ENCODE data around the gene CCDC40. TPM values are rescaled to one million over a fixed set of nuclear protein-coding genes. Genes with fewer than 3 reads are reported as not detected.

CCDC40 gene
- total and polyA plus RNA-seq, 2 of the 13 experiments (the other 11 are each of a cell fraction or from before 2014, with no cell fraction given): 4.1 to 5.5 TPM

DNA sequence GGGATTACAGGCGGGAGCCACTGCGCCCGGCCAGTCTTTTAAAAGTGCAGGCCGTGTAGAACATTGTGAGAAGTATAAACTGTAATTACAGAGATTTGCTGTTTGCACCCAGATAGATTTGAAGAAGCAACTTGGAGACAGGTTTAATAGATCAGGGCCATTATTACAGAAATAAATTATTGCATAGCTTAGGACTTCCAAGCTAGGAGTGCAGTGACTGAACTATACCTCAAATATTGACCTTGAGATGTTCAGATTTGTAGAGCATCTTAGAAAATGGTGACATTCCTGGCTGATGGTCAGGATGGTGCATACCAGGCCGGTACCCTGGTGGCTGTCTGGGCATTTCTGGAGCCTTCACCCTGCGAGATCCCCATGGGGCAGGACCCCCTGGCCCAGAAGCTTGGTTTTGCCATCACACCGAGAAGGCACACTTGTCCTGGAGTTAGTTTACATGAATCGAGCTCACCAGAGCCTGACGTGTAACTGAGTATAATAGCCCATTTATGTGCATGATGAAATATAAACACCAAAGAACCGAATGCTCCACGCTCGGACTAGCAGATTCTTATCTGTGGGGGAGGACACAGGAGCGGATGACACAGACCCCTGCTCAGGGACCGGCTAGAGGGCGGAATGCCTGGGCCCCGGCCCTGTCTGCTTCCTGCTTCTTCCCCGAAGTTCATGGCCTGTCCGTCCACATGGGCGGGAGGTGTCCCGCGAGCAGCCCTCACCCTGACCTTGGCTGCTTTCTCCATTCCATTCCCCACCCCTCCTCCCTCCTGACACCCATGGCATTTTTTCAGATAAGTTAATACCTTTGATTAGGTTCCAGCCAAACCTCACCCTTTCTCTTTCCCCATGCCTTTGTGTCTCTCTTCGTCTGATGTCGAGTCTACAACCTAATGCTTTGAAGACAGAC is 32.1 kb downstream of the CCDC40 start (continued):
- TF ChIP-seq, protein P1, sequence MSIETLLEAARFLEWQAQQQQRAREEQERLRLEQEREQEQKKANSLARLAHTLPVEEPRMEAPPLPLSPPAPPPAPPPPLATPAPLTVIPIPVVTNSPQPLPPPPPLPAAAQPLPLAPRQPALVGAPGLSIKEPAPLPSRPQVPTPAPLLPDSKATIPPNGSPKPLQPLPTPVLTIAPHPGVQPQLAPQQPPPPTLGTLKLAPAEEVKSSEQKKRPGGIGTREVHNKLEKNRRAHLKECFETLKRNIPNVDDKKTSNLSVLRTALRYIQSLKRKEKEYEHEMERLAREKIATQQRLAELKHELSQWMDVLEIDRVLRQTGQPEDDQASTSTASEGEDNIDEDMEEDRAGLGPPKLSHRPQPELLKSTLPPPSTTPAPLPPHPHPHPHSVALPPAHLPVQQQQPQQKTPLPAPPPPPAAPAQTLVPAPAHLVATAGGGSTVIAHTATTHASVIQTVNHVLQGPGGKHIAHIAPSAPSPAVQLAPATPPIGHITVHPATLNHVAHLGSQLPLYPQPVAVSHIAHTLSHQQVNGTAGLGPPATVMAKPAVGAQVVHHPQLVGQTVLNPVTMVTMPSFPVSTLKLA (IDR thresholded peaks at IDR 0.05): no peak
- TF ChIP-seq, protein P2, sequence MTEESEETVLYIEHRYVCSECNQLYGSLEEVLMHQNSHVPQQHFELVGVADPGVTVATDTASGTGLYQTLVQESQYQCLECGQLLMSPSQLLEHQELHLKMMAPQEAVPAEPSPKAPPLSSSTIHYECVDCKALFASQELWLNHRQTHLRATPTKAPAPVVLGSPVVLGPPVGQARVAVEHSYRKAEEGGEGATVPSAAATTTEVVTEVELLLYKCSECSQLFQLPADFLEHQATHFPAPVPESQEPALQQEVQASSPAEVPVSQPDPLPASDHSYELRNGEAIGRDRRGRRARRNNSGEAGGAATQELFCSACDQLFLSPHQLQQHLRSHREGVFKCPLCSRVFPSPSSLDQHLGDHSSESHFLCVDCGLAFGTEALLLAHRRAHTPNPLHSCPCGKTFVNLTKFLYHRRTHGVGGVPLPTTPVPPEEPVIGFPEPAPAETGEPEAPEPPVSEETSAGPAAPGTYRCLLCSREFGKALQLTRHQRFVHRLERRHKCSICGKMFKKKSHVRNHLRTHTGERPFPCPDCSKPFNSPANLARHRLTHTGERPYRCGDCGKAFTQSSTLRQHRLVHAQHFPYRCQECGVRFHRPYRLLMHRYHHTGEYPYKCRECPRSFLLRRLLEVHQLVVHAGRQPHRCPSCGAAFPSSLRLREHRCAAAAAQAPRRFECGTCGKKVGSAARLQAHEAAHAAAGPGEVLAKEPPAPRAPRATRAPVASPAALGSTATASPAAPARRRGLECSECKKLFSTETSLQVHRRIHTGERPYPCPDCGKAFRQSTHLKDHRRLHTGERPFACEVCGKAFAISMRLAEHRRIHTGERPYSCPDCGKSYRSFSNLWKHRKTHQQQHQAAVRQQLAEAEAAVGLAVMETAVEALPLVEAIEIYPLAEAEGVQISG (CRISPR knock-in tag; IDR thresholded peaks at IDR 0.05): 0 out of 2 replicates have a peak, but pooled peaks have one; percentile 26
- TF ChIP-seq, protein P3, sequence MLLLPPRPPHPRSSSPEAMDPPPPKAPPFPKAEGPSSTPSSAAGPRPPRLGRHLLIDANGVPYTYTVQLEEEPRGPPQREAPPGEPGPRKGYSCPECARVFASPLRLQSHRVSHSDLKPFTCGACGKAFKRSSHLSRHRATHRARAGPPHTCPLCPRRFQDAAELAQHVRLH (CRISPR knock-in tag; IDR thresholded peaks at IDR 0.05; ENCODE audit: borderline replicate concordance, low read depth): peak; percentile 63; the same call in 1 of the 2 replicates
- TF ChIP-seq, protein P4, sequence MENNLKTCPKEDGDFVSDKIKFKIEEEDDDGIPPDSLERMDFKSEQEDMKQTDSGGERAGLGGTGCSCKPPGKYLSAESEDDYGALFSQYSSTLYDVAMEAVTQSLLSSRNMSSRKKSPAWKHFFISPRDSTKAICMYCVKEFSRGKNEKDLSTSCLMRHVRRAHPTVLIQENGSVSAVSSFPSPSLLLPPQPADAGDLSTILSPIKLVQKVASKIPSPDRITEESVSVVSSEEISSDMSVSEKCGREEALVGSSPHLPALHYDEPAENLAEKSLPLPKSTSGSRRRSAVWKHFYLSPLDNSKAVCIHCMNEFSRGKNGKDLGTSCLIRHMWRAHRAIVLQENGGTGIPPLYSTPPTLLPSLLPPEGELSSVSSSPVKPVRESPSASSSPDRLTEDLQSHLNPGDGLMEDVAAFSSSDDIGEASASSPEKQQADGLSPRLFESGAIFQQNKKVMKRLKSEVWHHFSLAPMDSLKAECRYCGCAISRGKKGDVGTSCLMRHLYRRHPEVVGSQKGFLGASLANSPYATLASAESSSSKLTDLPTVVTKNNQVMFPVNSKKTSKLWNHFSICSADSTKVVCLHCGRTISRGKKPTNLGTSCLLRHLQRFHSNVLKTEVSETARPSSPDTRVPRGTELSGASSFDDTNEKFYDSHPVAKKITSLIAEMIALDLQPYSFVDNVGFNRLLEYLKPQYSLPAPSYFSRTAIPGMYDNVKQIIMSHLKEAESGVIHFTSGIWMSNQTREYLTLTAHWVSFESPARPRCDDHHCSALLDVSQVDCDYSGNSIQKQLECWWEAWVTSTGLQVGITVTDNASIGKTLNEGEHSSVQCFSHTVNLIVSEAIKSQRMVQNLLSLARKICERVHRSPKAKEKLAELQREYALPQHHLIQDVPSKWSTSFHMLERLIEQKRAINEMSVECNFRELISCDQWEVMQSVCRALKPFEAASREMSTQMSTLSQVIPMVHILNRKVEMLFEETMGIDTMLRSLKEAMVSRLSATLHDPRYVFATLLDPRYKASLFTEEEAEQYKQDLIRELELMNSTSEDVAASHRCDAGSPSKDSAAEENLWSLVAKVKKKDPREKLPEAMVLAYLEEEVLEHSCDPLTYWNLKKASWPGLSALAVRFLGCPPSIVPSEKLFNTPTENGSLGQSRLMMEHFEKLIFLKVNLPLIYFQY (CRISPR knock-in tag; IDR thresholded peaks at IDR 0.05; ENCODE audit: borderline replicate concordance): 0 out of 2 replicates have a peak, but pooled peaks have one; percentile 13
- TF ChIP-seq MAZ (IDR thresholded peaks at IDR 0.05; ENCODE audit: borderline replicate concordance, low read depth, low read length): no peak
- TF ChIP-seq MAZ (CRISPR knock-in tag; IDR thresholded peaks at IDR 0.05; ENCODE audit: low read depth): peak; percentile 62; the same call in 1 of the 2 replicates
- TF ChIP-seq NCOA2 (CRISPR knock-in tag; IDR thresholded peaks at IDR 0.05): peak; percentile 52; the same call in 1 of the 2 replicates
- TF ChIP-seq, protein P5, sequence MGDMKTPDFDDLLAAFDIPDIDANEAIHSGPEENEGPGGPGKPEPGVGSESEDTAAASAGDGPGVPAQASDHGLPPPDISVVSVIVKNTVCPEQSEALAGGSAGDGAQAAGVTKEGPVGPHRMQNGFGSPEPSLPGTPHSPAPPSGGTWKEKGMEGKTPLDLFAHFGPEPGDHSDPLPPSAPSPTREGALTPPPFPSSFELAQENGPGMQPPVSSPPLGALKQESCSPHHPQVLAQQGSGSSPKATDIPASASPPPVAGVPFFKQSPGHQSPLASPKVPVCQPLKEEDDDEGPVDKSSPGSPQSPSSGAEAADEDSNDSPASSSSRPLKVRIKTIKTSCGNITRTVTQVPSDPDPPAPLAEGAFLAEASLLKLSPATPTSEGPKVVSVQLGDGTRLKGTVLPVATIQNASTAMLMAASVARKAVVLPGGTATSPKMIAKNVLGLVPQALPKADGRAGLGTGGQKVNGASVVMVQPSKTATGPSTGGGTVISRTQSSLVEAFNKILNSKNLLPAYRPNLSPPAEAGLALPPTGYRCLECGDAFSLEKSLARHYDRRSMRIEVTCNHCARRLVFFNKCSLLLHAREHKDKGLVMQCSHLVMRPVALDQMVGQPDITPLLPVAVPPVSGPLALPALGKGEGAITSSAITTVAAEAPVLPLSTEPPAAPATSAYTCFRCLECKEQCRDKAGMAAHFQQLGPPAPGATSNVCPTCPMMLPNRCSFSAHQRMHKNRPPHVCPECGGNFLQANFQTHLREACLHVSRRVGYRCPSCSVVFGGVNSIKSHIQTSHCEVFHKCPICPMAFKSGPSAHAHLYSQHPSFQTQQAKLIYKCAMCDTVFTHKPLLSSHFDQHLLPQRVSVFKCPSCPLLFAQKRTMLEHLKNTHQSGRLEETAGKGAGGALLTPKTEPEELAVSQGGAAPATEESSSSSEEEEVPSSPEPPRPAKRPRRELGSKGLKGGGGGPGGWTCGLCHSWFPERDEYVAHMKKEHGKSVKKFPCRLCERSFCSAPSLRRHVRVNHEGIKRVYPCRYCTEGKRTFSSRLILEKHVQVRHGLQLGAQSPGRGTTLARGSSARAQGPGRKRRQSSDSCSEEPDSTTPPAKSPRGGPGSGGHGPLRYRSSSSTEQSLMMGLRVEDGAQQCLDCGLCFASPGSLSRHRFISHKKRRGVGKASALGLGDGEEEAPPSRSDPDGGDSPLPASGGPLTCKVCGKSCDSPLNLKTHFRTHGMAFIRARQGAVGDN (CRISPR knock-in tag; IDR thresholded peaks at IDR 0.05): peak; percentile 86
- TF ChIP-seq, protein P6, sequence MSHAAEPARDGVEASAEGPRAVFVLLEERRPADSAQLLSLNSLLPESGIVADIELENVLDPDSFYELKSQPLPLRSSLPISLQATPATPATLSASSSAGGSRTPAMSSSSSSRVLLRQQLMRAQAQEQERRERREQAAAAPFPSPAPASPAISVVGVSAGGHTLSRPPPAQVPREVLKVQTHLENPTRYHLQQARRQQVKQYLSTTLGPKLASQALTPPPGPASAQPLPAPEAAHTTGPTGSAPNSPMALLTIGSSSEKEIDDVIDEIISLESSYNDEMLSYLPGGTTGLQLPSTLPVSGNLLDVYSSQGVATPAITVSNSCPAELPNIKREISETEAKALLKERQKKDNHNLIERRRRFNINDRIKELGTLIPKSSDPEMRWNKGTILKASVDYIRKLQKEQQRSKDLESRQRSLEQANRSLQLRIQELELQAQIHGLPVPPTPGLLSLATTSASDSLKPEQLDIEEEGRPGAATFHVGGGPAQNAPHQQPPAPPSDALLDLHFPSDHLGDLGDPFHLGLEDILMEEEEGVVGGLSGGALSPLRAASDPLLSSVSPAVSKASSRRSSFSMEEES (CRISPR knock-in tag; IDR thresholded peaks at IDR 0.05): 0 out of 2 replicates have a peak, but pooled peaks have one; percentile 14
- TF ChIP-seq ZNF768 (CRISPR knock-in tag; IDR thresholded peaks at IDR 0.05): no peak
- TF ChIP-seq THAP11 (CRISPR knock-in tag; IDR thresholded peaks at IDR 0.05): peak; percentile 39
